GM19467 (cell line): ENCODE data around the gene FGD3.

ENCODE experiments used
- ATAC-seq: cut with Tn5 transposase; IDR thresholded peaks from one replicate; pipeline ENCODE4 v1.9.1; 2021; ENCODE audit warnings: mild to moderate bottlenecking, moderate library complexity; ENCODE audit not compliant: unreplicated experiment

The FGD3 gene

GRCh38 chr9:93027750-93028149 is 80.4 kb downstream of the FGD3 start:
- no peak for ATAC-seq

GRCh38 chr9:93028448-93029006 is 81.2 kb downstream of the FGD3 start:
- ATAC-seq, result no peak

- no peak for ATAC-seq
These were observed 83.6 kb downstream of the FGD3 start for GRCh38 chr9:93030642-93031628.

GRCh38 chr9:93031629-93032430 is 84.5 kb downstream of the FGD3 start:
- ATAC-seq, result no peak

GRCh38 chr9:93032545-93032944 is 85.2 kb downstream of the FGD3 start:
- ATAC-seq, result no peak

GRCh38 chr9:93033531-93033930 is 86.2 kb downstream of the FGD3 start:
- no peak for ATAC-seq

- ATAC-seq, result no peak
These were observed 87.9 kb downstream of the FGD3 start for GRCh38 chr9:93035106-93035660.

- no peak for ATAC-seq
These were observed 88.6 kb downstream of the FGD3 start for GRCh38 chr9:93035821-93036351.

GRCh38 chr9:93036887-93037475 is 89.7 kb downstream of the FGD3 start:
- ATAC-seq, result no peak

GRCh38 chr9:93037476-93037971 is 90.2 kb downstream of the FGD3 start:
- no peak for ATAC-seq

- ATAC-seq, result no peak
These were observed 91.6 kb downstream of the FGD3 start for GRCh38 chr9:93038918-93039317.

- ATAC-seq, result no peak
These were observed 92.1 kb downstream of the FGD3 start for GRCh38 chr9:93039456-93039855.

GRCh38 chr9:93039976-93040375 is 92.7 kb downstream of the FGD3 start:
- no peak for ATAC-seq

- ATAC-seq, result no peak
These were observed 93.1 kb downstream of the FGD3 start for GRCh38 chr9:93040409-93040808.

GRCh38 chr9:93041108-93041802 is 93.9 kb downstream of the FGD3 start:
- ATAC-seq, result no peak

GRCh38 chr9:93043122-93043521 is 95.8 kb downstream of the FGD3 start:
- ATAC-seq, result no peak

- ATAC-seq, result no peak
These were observed 98.2 kb downstream of the FGD3 start for GRCh38 chr9:93045521-93045920.

GRCh38 chr9:93048566-93049448 is 101.5 kb downstream of the FGD3 start:
- no peak for ATAC-seq

GRCh38 chr9:93049491-93049890 is 102.2 kb downstream of the FGD3 start:
- no peak for ATAC-seq
